EL (cell line): ENCODE data around the gene LRRC10B.
A peak's percentile ranks its signal among the peaks of the same experiment; 100 is the strongest.

Experiments used
- DNase-seq: peaks from one replicate; pipeline ENCODE4 v3.0.0-alpha.2; 2016

Gene LRRC10B

GRCh38 chr11:61510166-61510919 is 1.8 kb downstream of the LRRC10B start:
- no peak for DNase-seq

GRCh38 chr11:61510974-61511373 is 2.4 kb downstream of the LRRC10B start:
- no peak for DNase-seq

- no peak for DNase-seq
Observed at GRCh38 chr11:61511383-61511782, 2.8 kb downstream of the LRRC10B start.

- no peak for DNase-seq
Observed at GRCh38 chr11:61512435-61512834, 3.9 kb downstream of the LRRC10B start.

- DNase-seq, result no peak
Observed at GRCh38 chr11:61513143-61513765, 4.7 kb downstream of the LRRC10B start.

GRCh38 chr11:61514050-61514917 is 5.7 kb downstream of the LRRC10B start:
- DNase-seq, result no peak

- DNase-seq, result no peak
Observed at GRCh38 chr11:61515686-61516085, 7.1 kb downstream of the LRRC10B start.

- peak; percentile 15 for DNase-seq
Observed at GRCh38 chr11:61516191-61516590, 7.6 kb downstream of the LRRC10B start.

GRCh38 chr11:61516675-61517572 is 8.4 kb downstream of the LRRC10B start:
- DNase-seq, result peak; percentile 37

GRCh38 chr11:61518032-61518795 is 9.7 kb downstream of the LRRC10B start:
- DNase-seq, result no peak

- no peak for DNase-seq
Observed at GRCh38 chr11:61522881-61523280, 14.3 kb downstream of the LRRC10B start.

- no peak for DNase-seq
Observed at GRCh38 chr11:61524446-61524845, 15.9 kb downstream of the LRRC10B start.

GRCh38 chr11:61524963-61525587 is 16.5 kb downstream of the LRRC10B start:
- DNase-seq, result no peak

GRCh38 chr11:61526229-61526628 is 17.7 kb downstream of the LRRC10B start:
- no peak for DNase-seq

- DNase-seq, result no peak
Observed at GRCh38 chr11:61526956-61527731, 18.6 kb downstream of the LRRC10B start.

GRCh38 chr11:61528114-61528513 is 19.6 kb downstream of the LRRC10B start:
- no peak for DNase-seq

- DNase-seq, result no peak
Observed at GRCh38 chr11:61529537-61530225, 21.1 kb downstream of the LRRC10B start.

GRCh38 chr11:61531044-61531443 is 22.5 kb downstream of the LRRC10B start:
- no peak for DNase-seq

- peak; percentile 32 for DNase-seq
Observed at GRCh38 chr11:61532134-61533038, 23.8 kb downstream of the LRRC10B start.
